Body of pancreas (tissue), 4 donors: ENCODE results near the gene LEFTY1. TPM values are rescaled to one million over a fixed set of nuclear protein-coding genes. Genes with fewer than 3 reads are reported as not detected.

Source experiments
- ATAC-seq: fragments of 150-250 bp; one replicate; pipeline ENCODE4 v1.9.1; 2016
- DNase-seq, 4 donors: peaks; one replicate each; pipeline ENCODE4 v3.0.0-alpha.2; 2019
- H3K27ac ChIP-seq, 4 donors: fragments of 200-600 bp; sonication (generic); 1 replicate in 3 of 4; 2 replicates in 1 of 4; pipeline versions ENCODE4 v1.5.1 to v1.6.1; 2016 to 2019; ENCODE audit warnings: mild to moderate bottlenecking in 1 of 4, mixed read lengths in 1 of 4, moderate library complexity in 1 of 4
- H3K27me3 ChIP-seq, 2 donors: fragments of 200-600 bp; sonication (generic); one replicate each; pipeline ENCODE4 v1.6.0; 2016; ENCODE audit warnings: mild to moderate bottlenecking in 1 of 2
- H3K36me3 ChIP-seq, 2 donors: fragments of 200-600 bp; sonication (generic); replicated peaks in 1 of 2; 2 replicates each; pipeline ENCODE4 v1.5.1; 2016; ENCODE audit warnings: low read depth in 2 of 2; ENCODE audit not compliant: insufficient read depth in 1 of 2
- H3K4me1 ChIP-seq: fragments of 200-600 bp; sonication (generic); one replicate; pipeline ENCODE4 v1.6.0; 2016
- H3K4me3 ChIP-seq, 2 donors: fragments of 200-600 bp; sonication (generic); 1 replicate in 1 of 2; 2 replicates in 1 of 2; pipeline ENCODE4 v1.5.1; 2016 to 2019
- H3K9me3 ChIP-seq, 3 donors: fragments of 200-600 bp; sonication (generic); 1 replicate in 2 of 3; 2 replicates in 1 of 3; pipeline ENCODE4 v1.5.1; 2016
- CTCF ChIP-seq, 7 experiments: fragments of 450-650 bp in 4 of 7; fragments of 200-600 bp in 3 of 7; sonication (generic) in 3 of 7; IDR thresholded peaks; one replicate each; pipeline ENCODE4 v1.5.1; 2016 to 2019; ENCODE audit warnings: antibody characterized with exemption in 7 of 7
- POLR2A ChIP-seq, 3 donors: fragments of 450-650 bp; IDR thresholded peaks; one replicate each; pipeline ENCODE4 v1.6.1; 2016; ENCODE audit warnings: antibody characterized with exemption in 3 of 3, mild to moderate bottlenecking in 2 of 3
- WGBS, 2 donors: methylation state at CpG; one replicate each; pipeline ENCODE4 v1.1.5; 2017; 5-methylcytosine and 5-hydroxymethylcytosine counted together
- intact Hi-C: fragments of 100-400 bp; cut with DNase I; formaldehyde crosslinking; loops from one replicate; pipeline ENCODE4 v1.15.1; 2023
- total RNA-seq, 2 donors: library from RNA; depleted of rRNA; stranded (reverse); fragments of >200 nt; gene quantifications; one replicate each; pipeline ENCODE4 v1.1.0, GENCODE V29; 2016

The LEFTY1 gene
- total RNA-seq, 2 donors from 2014 or later, result 138 to 153 TPM

GRCh38 chr1:225847610-225848009, 41.3 kb downstream of the LEFTY1 start:
- Histone ChIP-seq H3K4me1 (peaks cover 42% of the 10 kb centered on the region), H3K27me3 (no peaks in the 10 kb centered on the region), H3K27ac (peak overlapping the region in 3 of 4 donors; percentile 49 to 64 (median 55)), H3K36me3 (peaks cover 5 to 10% of the 10 kb centered on the region in 2 donors), H3K9me3 (no peaks in the 10 kb centered on the region), H3K4me3 (no peak overlapping the region)
- intact Hi-C loops, result no loop called here
- peak in 1 of 3 donors; percentile 17 for TF ChIP-seq POLR2A (IDR thresholded peaks at IDR 0.05)
- peak in 3 of 7 experiments; percentile 15 to 36 (median 28) for TF ChIP-seq CTCF (IDR thresholded peaks at IDR 0.05)
- WGBS, 2 donors, result 0 to 22% methylated on average over 2 to 4 of the region's 4 CpGs
- DNase-seq (peak; percentile 80 to 94 (median 90)), ATAC-seq (peak; percentile 81)

- TF ChIP-seq POLR2A (IDR thresholded peaks at IDR 0.05), result no peak
- TF ChIP-seq CTCF (IDR thresholded peaks at IDR 0.05), result no peak
- Histone ChIP-seq H3K36me3 (peaks cover 4 to 16% of the 10 kb centered on the region in 2 donors), H3K27ac (peak overlapping the region in 3 of 4 donors; percentile 49 to 64 (median 55)), H3K4me3 (no peak overlapping the region), H3K27me3 (no peaks in the 10 kb centered on the region), H3K9me3 (no peaks in the 10 kb centered on the region), H3K4me1 (peaks cover 36% of the 10 kb centered on the region)
- intact Hi-C loops, result no loop called here
- DNase-seq (peak in 1 of 4 donors; percentile 47), ATAC-seq (no peak)
- WGBS, 2 donors, result 76 to 79% methylated on average over 16 to 19 of the region's 20 CpGs
These were observed 42.3 kb downstream of the LEFTY1 start for GRCh38 chr1:225846331-225847310.

- peak; percentile 79 to 87 (median 83) for DNase-seq
- no peak overlapping the region for H3K4me3 ChIP-seq
- no peaks in the 10 kb centered on the region for H3K27me3 ChIP-seq
- ATAC-seq, result peak; percentile 61
- TF ChIP-seq POLR2A (IDR thresholded peaks at IDR 0.05) (peak in 2 of 3 donors; percentile 16 to 23), CTCF (IDR thresholded peaks at IDR 0.05) (peak; percentile 42 to 78 (median 61))
- H3K9me3 ChIP-seq, result no peaks in the 10 kb centered on the region
- intact Hi-C loops, result no loop called here
- peaks cover 4 to 16% of the 10 kb centered on the region in 2 donors for H3K36me3 ChIP-seq
- WGBS, 2 donors, result 47% methylated on average over 4 to 10 of the region's 13 CpGs
- peaks cover 35% of the 10 kb centered on the region for H3K4me1 ChIP-seq
- peak overlapping the region in 3 of 4 donors; percentile 46 to 64 (median 49) for H3K27ac ChIP-seq
These were observed 43.2 kb downstream of the LEFTY1 start for GRCh38 chr1:225845571-225846259.

- H3K9me3 ChIP-seq, result no peaks in the 10 kb centered on the region
- H3K27ac ChIP-seq, result peak overlapping the region in 3 of 4 donors; percentile 9 to 51 (median 46)
- no peaks in the 10 kb centered on the region for H3K27me3 ChIP-seq
- TF ChIP-seq POLR2A (IDR thresholded peaks at IDR 0.05) (no peak), CTCF (IDR thresholded peaks at IDR 0.05) (no peak)
- DNase-seq, result no peak
- WGBS, 2 donors, result 83 to 94% methylated on average over 10 to 14 of the region's 14 CpGs
- H3K4me1 ChIP-seq, result peaks cover 35% of the 10 kb centered on the region
- peaks cover 6 to 16% of the 10 kb centered on the region in 2 donors for H3K36me3 ChIP-seq
- intact Hi-C loops, result no loop called here
- ATAC-seq, result no peak
- no peak overlapping the region for H3K4me3 ChIP-seq
These were observed 43.8 kb downstream of the LEFTY1 start for GRCh38 chr1:225845097-225845496.
